Stimulated activated memory B cell treated with anti-CD40 and anti-IgM and Interleukin-4, amounts not matched to agents 10 μg/mL and 1 μg/mL and 100 μg/mL, for 72 hours (primary cell): ENCODE measurements around the gene DBNL.
"Not testable (repeated sequence)": the region's sequence is repeated elsewhere in the genome, so short reads cannot be mapped to it uniquely, and the experiment has no call there.

Experiments used
- ATAC-seq: fragments of 150-1000 bp; cut with Tn5 transposase; 2 replicates; pipeline ENCODE4 v1.10.0; 2021
- H3K27ac Mint-ChIP-seq: one replicate; pipeline ENCODE4 v1.8.0; 2022; ENCODE audit warnings: mild to moderate bottlenecking, mixed read lengths
- H3K27me3 Mint-ChIP-seq: one replicate; pipeline ENCODE4 v1.8.0; 2022; ENCODE audit warnings: mixed read lengths
- H3K36me3 Mint-ChIP-seq: one replicate; pipeline ENCODE4 v1.8.0; 2022; ENCODE audit warnings: mixed read lengths
- H3K4me1 Mint-ChIP-seq: one replicate; pipeline ENCODE4 v1.8.0; 2022; ENCODE audit warnings: mixed read lengths
- H3K4me3 Mint-ChIP-seq: one replicate; pipeline ENCODE4 v1.8.0; 2022; ENCODE audit warnings: mild to moderate bottlenecking, moderate library complexity, mixed read lengths
- H3K9me3 Mint-ChIP-seq: one replicate; pipeline ENCODE4 v1.8.0; 2022; ENCODE audit warnings: mixed read lengths

DBNL gene

GRCh38 chr7:44037951-44038350 is 6.6 kb upstream of the DBNL start:
- H3K27me3 Mint-ChIP-seq, H3K4me3 Mint-ChIP-seq, H3K27ac Mint-ChIP-seq, H3K9me3 Mint-ChIP-seq, H3K4me1 Mint-ChIP-seq, ATAC-seq, H3K36me3 Mint-ChIP-seq: not testable (repeated sequence)

GRCh38 chr7:44038553-44038952 is 5.9 kb upstream of the DBNL start:
- not testable (repeated sequence) for H3K4me1 Mint-ChIP-seq, H3K9me3 Mint-ChIP-seq, H3K27ac Mint-ChIP-seq, H3K4me3 Mint-ChIP-seq, H3K36me3 Mint-ChIP-seq, ATAC-seq, H3K27me3 Mint-ChIP-seq

- H3K36me3 Mint-ChIP-seq, H3K9me3 Mint-ChIP-seq, H3K27ac Mint-ChIP-seq, H3K27me3 Mint-ChIP-seq: not testable (repeated sequence)
- H3K4me1 Mint-ChIP-seq: peaks cover 15% of the 10 kb centered on the region
- peak; percentile 89 for ATAC-seq
- H3K4me3 Mint-ChIP-seq: peak overlapping the region; percentile 60
Measured at GRCh38 chr7:44038961-44039558, 5.4 kb upstream of the DBNL start.

- H3K9me3 Mint-ChIP-seq, H3K36me3 Mint-ChIP-seq, H3K27me3 Mint-ChIP-seq: not testable (repeated sequence)
- Mint-ChIP-seq H3K4me1 (peaks cover 16% of the 10 kb centered on the region), H3K27ac (peak overlapping the region; percentile 90), H3K4me3 (peak overlapping the region; percentile 85)
- peak; percentile 22 for ATAC-seq
Measured at GRCh38 chr7:44039800-44040492, 4.6 kb upstream of the DBNL start.

- peaks cover 19% of the 10 kb centered on the region for H3K4me1 Mint-ChIP-seq
- H3K27me3 Mint-ChIP-seq, H3K36me3 Mint-ChIP-seq, H3K9me3 Mint-ChIP-seq: not testable (repeated sequence)
- peak overlapping the region; percentile 85 for H3K4me3 Mint-ChIP-seq
- peak; percentile 74 for ATAC-seq
- H3K27ac Mint-ChIP-seq: peak overlapping the region; percentile 90
Measured at GRCh38 chr7:44040493-44040891, 4.0 kb upstream of the DBNL start.

GRCh38 chr7:44042221-44042620 is 2.3 kb upstream of the DBNL start:
- no peaks in the 10 kb centered on the region for H3K27me3 Mint-ChIP-seq
- H3K9me3 Mint-ChIP-seq: no peaks in the 10 kb centered on the region
- no peak overlapping the region for H3K4me3 Mint-ChIP-seq
- no peak for ATAC-seq
- peaks cover 37% of the 10 kb centered on the region for H3K4me1 Mint-ChIP-seq
- H3K36me3 Mint-ChIP-seq: peaks cover 18% of the 10 kb centered on the region
- no peak overlapping the region for H3K27ac Mint-ChIP-seq

- Mint-ChIP-seq H3K36me3 (peaks cover 30% of the 10 kb centered on the region), H3K9me3 (no peaks in the 10 kb centered on the region), H3K4me3 (peak overlapping the region; percentile 91), H3K27ac (peak overlapping the region; percentile 94), H3K4me1 (peaks cover 52% of the 10 kb centered on the region), H3K27me3 (no peaks in the 10 kb centered on the region)
- ATAC-seq: no peak
Measured at GRCh38 chr7:44043902-44044301, 600 bp upstream of the DBNL start.

GRCh38 chr7:44045226-44046014 is 918 bp downstream of the DBNL start:
- Mint-ChIP-seq H3K9me3 (no peaks in the 10 kb centered on the region), H3K4me3 (peak overlapping the region; percentile 91), H3K36me3 (peaks cover 38% of the 10 kb centered on the region), H3K27ac (peak overlapping the region; percentile 94), H3K27me3 (no peaks in the 10 kb centered on the region), H3K4me1 (peaks cover 66% of the 10 kb centered on the region)
- peak; percentile 4 for ATAC-seq

- no peaks in the 10 kb centered on the region for H3K9me3 Mint-ChIP-seq
- peaks cover 49% of the 10 kb centered on the region for H3K36me3 Mint-ChIP-seq
- peak overlapping the region; percentile 91 for H3K4me3 Mint-ChIP-seq
- peak overlapping the region; percentile 94 for H3K27ac Mint-ChIP-seq
- H3K27me3 Mint-ChIP-seq: no peaks in the 10 kb centered on the region
- ATAC-seq: peak; percentile 96
- peaks cover 69% of the 10 kb centered on the region for H3K4me1 Mint-ChIP-seq
Measured at GRCh38 chr7:44046321-44047061, 2.0 kb downstream of the DBNL start.

GRCh38 chr7:44048031-44048795 is 3.7 kb downstream of the DBNL start:
- peaks cover 84% of the 10 kb centered on the region for H3K4me1 Mint-ChIP-seq
- peaks cover 63% of the 10 kb centered on the region for H3K36me3 Mint-ChIP-seq

GRCh38 chr7:44050121-44050914 is 5.8 kb downstream of the DBNL start:
- Mint-ChIP-seq H3K9me3 (no peaks in the 10 kb centered on the region), H3K27me3 (no peaks in the 10 kb centered on the region), H3K4me3 (no peak overlapping the region), H3K4me1 (peaks cover 81% of the 10 kb centered on the region), H3K36me3 (peaks cover 69% of the 10 kb centered on the region), H3K27ac (peak overlapping the region; percentile 94)
- no peak for ATAC-seq

More at GRCh38 chr7:44048031-44048795, 3.7 kb downstream of the DBNL start:
- Mint-ChIP-seq H3K9me3 (no peaks in the 10 kb centered on the region), H3K27ac (peak overlapping the region; percentile 94), H3K4me3 (peak overlapping the region; percentile 69), H3K27me3 (no peaks in the 10 kb centered on the region)
- no peak for ATAC-seq

GRCh38 chr7:44050915-44051560 is 6.5 kb downstream of the DBNL start:
- no peaks in the 10 kb centered on the region for H3K27me3 Mint-ChIP-seq
- H3K36me3 Mint-ChIP-seq: peaks cover 68% of the 10 kb centered on the region
- H3K4me3 Mint-ChIP-seq: no peak overlapping the region
- ATAC-seq: no peak
- peak overlapping the region; percentile 94 for H3K27ac Mint-ChIP-seq
- peaks cover 81% of the 10 kb centered on the region for H3K4me1 Mint-ChIP-seq
- no peaks in the 10 kb centered on the region for H3K9me3 Mint-ChIP-seq

GRCh38 chr7:44051611-44052220 is 7.2 kb downstream of the DBNL start:
- Mint-ChIP-seq H3K4me1 (peaks cover 81% of the 10 kb centered on the region), H3K9me3 (no peaks in the 10 kb centered on the region), H3K27me3 (no peaks in the 10 kb centered on the region), H3K4me3 (no peak overlapping the region), H3K36me3 (peaks cover 67% of the 10 kb centered on the region), H3K27ac (peak overlapping the region; percentile 30)
- no peak for ATAC-seq
